Activated CD8-positive, alpha-beta memory T cell treated with anti-CD3 and anti-CD28 coated beads, Interleukin-2, amount 50 U/mL, for 24 hours (primary cell): ENCODE data around the gene SATB1.
"Not testable (repeated sequence)": the region's sequence is repeated elsewhere in the genome, so short reads cannot be mapped to it uniquely, and the experiment has no call there.

Experiments
- DNase-seq: peaks from one replicate; pipeline ENCODE4 v3.0.0-alpha.2; 2020; ENCODE audit errors: extremely low read depth

SATB1 gene

DNA sequence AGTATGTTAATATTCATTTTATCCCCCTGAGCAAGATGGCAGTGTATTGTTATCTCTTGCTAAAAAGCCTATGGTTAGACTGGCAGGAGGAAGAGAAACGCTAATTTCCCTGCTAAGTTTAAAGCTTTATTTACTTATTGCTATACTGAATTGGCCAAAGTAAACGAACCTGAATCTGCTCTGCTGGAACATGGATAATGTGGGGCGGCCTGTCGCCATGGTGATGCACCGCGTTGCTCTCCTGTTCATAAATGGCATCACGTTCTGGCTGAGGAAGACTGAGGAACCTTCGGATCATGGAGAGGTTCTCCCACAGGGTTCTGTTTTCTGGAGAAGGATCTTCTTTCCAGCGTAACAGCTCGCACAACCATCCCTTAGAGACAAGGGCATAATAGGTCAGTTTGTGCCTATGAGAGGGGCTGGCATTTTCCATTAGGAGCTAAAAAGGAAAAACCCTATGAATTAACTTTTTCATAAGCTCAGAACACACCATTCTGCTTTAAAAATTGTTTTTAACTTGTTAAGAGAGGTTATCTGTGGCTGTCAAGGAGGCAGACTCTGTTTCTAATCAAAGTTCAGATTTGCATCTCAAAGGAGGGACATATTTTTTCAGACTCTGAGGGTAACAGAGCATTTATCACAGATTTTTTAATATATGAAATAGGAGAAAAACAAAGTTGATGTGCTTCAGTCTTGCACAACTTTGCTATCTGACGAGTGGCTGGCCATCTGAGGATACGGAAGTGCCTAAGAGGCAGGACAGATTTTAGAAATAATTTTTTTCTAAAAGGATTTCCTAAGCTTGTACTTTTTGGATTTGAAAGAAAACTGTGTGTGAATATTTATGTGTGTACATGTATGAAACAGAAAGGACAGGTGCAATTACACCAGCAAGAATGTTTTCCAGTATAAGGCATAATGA is 73.1 kb downstream of the SATB1 start:
- DNase-seq: no peak

- no peak for DNase-seq
Observed at GRCh38 chr3:18351069-18351628, 74.0 kb downstream of the SATB1 start.

GRCh38 chr3:18349197-18349798 is 75.8 kb downstream of the SATB1 start:
- DNase-seq: no peak

- DNase-seq: no peak
Observed at GRCh38 chr3:18346097-18346496, 79.0 kb downstream of the SATB1 start.

- no peak for DNase-seq
Observed at GRCh38 chr3:18345015-18345367, 80.1 kb downstream of the SATB1 start.

- DNase-seq: no peak
Observed at GRCh38 chr3:18344306-18345014, 80.7 kb downstream of the SATB1 start.

DNA sequence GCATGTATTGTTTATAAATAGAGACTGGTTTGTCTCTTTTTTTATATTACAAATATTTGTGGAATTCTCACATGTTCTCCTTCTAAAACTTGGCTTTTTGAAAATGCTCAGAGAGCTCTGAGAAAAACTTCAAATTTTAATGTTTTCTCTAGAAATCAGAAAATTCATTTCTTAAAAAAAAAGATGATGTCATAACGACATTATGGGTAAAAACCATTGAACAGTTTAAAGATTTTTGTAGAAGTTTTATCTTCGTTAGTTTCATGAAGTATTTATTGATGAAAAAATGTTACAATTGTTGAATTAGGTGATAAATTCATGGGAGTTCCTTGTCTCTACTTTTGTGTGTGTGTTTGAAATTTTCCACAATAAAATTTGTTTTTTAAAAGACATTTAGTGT is 81.3 kb downstream of the SATB1 start:
- no peak for DNase-seq

DNA sequence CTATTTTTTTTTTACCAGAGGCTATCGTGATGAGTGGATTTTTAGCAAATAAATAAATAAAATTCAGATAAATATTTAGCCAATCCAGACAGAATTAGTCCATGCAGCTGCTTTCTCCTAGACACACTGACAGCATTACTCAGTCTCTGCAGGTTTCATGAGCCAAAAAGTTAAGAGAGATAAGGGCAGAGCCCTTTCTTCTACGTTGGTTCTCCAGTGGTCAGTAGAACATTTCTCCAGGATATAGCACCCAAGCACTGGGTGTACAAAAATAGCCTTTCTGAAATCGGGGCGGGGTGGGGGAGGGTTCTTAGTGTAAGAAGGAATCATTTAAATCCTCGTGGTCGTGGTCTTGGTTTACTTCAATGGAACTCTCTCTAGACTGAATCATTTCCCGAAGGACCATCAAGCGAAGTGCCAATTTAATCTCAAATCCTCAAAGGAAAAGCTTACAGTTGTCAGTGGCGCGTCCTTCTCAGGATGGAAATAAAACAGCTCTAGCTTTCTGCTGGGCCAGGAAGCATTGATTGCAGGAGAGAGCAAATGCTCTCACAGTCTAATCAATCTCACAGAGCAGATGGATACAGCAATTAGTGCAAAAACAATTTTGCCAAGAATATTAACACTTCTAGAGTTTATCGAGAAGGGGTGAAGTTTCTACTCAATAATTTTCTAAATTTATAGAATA is 86.2 kb downstream of the SATB1 start:
- no peak for DNase-seq

- no peak for DNase-seq
Observed at GRCh38 chr3:18337231-18337630, 87.9 kb downstream of the SATB1 start.

DNA sequence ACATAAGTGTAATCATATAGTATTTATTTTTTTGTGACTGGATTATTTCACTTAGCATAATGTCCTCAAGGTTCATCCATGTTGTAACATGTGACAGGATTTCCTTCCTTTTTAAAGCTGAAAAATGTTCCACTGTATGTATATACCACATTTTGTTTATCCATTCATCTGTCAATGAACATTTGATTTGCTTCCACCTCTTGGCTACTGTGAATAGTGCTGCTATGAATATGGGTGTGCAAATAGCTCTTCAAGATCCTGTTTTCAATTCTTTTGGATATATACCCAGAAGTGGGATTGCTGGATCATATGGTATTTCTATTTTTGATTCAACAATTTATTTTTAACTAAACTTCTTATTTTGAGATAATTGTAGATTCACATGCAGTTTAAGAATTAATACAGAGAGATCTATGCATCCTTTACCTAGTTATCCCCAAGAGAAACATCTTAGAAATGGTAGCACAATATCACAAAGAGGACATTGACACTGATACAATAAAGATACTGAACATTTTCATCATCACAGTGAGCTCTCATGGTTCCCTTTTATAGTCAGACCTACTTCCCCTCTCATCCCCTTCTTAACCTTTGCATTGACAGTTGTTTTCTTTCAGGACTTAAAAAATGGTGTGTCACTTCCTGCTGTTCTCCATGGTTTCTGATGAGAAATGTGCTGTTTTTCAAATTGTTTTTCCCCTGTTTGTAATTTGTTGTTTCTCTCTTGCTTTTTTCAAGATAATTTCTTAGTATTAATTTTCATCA is 90.1 kb downstream of the SATB1 start:
- DNase-seq: no peak

- not testable (repeated sequence) for DNase-seq
Observed at GRCh38 chr3:18330772-18331441, 94.2 kb downstream of the SATB1 start.

- no peak for DNase-seq
Observed at GRCh38 chr3:18308096-18308650, 117.0 kb downstream of the SATB1 start.

- no peak for DNase-seq
Observed at GRCh38 chr3:18307529-18307928, 117.6 kb downstream of the SATB1 start.

DNA sequence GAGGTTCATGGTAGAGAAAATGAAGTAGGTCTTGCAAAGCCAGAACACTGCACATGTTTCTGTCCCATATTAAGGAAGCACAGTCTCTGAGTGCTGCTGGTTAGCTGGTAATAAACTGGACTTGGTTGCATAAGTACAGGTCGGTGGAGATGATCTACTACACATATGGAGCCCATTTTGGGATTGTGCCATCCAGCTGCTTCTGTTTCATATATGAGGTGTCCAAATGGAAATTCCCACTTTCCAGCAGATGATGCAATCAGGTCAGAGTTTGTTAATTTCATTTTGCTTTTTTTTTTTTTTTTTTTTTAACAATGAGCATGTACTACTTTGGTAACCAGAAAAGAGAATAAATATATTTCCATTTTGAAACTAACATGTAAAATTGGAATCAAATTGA is 122.6 kb downstream of the SATB1 start:
- DNase-seq: no peak

DNA sequence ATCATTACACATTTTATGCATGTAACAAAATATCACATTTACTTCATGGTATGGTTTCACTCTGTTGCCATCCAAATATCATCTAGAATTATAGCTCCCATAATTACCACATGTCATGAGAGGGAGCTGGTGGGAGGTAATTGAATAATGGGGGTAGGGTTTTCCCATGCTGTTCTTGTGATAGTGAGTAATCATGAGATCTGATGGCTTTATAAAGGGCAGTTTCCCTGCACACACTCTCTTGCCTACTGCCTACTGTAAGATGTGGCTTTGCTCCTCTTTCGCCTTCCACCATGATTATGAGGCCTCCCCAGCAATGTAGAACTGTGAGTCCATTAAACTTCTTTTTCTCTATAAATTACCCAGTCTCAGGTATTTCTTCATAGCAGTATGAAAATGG is 123.4 kb downstream of the SATB1 start:
- no peak for DNase-seq

- no peak for DNase-seq
Observed at GRCh38 chr3:18300916-18301315, 124.2 kb downstream of the SATB1 start.

- DNase-seq: no peak
Observed at GRCh38 chr3:18297126-18297525, 128.0 kb downstream of the SATB1 start.
